DMS153 treated with DMSO at 0.1 percent for 48 hours (cell line): ENCODE data around the gene PI4K2A.

Source experiments
- DNase-seq: peaks from one replicate; lab custom pipeline; 2025; ENCODE audit not compliant: unreplicated experiment; lab: John Stamatoyannopoulos, UW

PI4K2A gene

GRCh38 chr10:97724341-97724941 lies 84.0 kb downstream of the PI4K2A start:
- DNase-seq = no peak
